ENCODE measurements around the gene TASOR.

TASOR gene

DNA sequence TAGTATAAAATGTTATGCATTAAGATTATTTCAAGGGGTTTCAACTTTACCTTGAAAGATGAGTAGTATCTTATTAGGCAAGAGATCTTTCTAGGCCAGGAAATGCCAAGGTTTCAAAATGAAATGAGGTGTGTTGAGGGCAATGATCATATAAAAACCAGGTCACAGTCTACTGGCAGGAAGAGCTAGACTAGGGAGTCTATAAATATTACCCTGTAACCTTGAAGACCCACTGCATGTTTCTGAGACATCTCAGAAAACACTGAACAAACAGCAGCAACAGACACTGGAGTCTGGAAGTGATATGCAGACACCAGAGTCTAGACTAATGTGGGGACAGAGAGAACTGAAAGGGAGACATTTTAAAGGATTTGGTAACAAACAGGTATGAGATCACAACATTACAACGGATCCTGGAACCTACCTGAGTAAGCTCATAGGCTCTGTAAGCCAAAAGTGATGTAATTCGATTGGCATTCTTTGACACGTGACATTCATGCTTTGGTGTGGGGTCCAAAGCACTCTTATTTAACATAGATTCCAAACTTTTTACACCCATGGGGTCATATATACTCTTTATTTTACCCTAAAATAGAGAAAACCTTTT is 15.0 kb downstream of the TASOR start:
- no peak for DNase-seq (ENCODE audit: low read depth)
- TF ChIP-seq, protein P1, sequence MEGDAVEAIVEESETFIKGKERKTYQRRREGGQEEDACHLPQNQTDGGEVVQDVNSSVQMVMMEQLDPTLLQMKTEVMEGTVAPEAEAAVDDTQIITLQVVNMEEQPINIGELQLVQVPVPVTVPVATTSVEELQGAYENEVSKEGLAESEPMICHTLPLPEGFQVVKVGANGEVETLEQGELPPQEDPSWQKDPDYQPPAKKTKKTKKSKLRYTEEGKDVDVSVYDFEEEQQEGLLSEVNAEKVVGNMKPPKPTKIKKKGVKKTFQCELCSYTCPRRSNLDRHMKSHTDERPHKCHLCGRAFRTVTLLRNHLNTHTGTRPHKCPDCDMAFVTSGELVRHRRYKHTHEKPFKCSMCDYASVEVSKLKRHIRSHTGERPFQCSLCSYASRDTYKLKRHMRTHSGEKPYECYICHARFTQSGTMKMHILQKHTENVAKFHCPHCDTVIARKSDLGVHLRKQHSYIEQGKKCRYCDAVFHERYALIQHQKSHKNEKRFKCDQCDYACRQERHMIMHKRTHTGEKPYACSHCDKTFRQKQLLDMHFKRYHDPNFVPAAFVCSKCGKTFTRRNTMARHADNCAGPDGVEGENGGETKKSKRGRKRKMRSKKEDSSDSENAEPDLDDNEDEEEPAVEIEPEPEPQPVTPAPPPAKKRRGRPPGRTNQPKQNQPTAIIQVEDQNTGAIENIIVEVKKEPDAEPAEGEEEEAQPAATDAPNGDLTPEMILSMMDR (IDR thresholded peaks at IDR 0.05; ENCODE audit: control insufficient read depth, insufficient read depth, low read depth, low read length, missing control alignments), result no peak
- H3K4me3 ChIP-seq (ENCODE audit: control insufficient read depth, low read depth, low read length), result no peak overlapping the region

DNA sequence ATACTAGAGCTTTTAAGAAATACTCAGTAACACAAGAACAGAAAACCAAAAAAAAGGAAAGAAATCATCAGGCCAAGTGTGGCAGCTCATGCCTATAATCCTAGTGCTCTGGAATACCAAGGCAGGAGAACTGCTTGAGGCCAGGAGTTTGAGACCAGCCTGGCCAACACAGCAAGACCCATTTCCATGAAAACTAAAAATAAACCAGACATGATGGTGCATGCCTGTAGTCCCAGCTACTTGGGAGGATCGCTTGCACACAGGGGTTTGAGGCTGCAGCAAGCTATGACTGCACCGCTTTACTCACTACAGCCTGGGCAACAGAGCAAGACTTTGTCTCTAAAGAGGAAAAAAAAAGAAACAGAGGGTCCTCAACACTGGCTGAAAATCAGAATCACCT is 18.2 kb downstream of the TASOR start:
- H3K4me3 ChIP-seq (ENCODE audit: control insufficient read depth, low read depth, low read length), result no peak overlapping the region
- TF ChIP-seq, protein P1 (IDR thresholded peaks at IDR 0.05; ENCODE audit: control insufficient read depth, insufficient read depth, low read depth, low read length, missing control alignments), result no peak
- no peak for DNase-seq (ENCODE audit: low read depth)

DNA sequence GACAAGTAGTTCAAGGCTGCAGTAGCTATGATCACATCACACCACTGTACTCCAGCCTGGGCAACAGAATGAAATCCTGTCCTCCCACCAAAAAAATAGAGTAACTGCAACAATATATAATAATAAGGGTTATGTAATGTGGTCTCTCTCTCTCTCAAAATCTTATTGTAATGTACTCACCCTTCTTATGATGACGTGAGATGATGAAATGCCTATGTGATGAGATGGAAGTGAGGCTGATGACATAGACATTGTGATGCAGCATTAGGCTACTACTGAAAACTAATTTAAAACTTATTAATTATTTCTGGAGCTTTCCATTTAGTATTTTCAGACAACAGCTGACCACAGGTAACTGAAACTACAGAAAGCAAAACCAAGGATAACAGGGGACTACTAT is 27.4 kb downstream of the TASOR start:
- no peak for DNase-seq (ENCODE audit: low read depth)
- TF ChIP-seq, protein P1 (IDR thresholded peaks at IDR 0.05; ENCODE audit: control insufficient read depth, insufficient read depth, low read depth, low read length, missing control alignments), result no peak
- H3K4me3 ChIP-seq (ENCODE audit: control insufficient read depth, low read depth, low read length), result no peak overlapping the region

DNA sequence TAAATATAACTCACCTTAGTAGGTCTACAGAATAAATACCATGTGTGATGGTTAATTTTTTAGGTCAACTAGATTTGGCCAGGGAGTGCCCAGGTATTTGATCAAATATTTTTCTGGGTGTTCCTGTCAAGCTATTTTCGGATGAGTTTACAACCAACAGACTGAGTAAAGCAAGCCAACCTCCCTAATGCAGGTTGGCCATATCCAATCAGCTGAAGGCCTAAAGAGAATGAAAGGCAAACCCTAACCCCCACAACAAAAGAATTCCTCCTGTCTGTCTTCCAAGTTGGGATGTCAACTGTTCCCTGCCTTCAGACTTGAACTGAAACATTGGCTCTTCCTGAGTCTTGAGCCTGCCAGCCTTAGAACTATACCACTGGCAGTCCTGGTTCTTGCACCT is 28.6 kb downstream of the TASOR start:
- TF ChIP-seq, protein P1 (IDR thresholded peaks at IDR 0.05; ENCODE audit: control insufficient read depth, insufficient read depth, low read depth, low read length, missing control alignments), result no peak
- H3K4me3 ChIP-seq (ENCODE audit: control insufficient read depth, low read depth, low read length), result no peak overlapping the region
- DNase-seq (ENCODE audit: low read depth), result no peak

DNA sequence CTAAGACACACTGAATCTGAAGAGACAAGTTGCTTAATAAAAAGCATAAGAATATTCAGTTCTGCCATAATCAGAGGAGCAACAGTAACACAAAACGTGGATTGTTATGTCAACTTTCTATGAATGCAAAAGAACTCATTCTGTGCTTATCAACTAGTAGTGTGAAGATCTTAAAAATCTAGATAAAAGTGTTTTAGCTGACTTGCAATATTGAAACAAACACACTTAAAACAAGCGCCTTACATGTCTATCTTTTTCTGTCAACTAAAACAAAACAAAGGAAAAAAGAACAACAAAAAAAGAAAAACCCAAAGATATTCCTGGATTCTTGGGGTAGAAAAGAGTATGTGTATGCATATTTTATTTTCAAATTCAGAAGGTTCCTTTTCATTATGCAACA is 37.7 kb downstream of the TASOR start:
- TF ChIP-seq, protein P1 (IDR thresholded peaks at IDR 0.05; ENCODE audit: control insufficient read depth, insufficient read depth, low read depth, low read length, missing control alignments), result no peak
- DNase-seq (ENCODE audit: low read depth), result no peak

DNA sequence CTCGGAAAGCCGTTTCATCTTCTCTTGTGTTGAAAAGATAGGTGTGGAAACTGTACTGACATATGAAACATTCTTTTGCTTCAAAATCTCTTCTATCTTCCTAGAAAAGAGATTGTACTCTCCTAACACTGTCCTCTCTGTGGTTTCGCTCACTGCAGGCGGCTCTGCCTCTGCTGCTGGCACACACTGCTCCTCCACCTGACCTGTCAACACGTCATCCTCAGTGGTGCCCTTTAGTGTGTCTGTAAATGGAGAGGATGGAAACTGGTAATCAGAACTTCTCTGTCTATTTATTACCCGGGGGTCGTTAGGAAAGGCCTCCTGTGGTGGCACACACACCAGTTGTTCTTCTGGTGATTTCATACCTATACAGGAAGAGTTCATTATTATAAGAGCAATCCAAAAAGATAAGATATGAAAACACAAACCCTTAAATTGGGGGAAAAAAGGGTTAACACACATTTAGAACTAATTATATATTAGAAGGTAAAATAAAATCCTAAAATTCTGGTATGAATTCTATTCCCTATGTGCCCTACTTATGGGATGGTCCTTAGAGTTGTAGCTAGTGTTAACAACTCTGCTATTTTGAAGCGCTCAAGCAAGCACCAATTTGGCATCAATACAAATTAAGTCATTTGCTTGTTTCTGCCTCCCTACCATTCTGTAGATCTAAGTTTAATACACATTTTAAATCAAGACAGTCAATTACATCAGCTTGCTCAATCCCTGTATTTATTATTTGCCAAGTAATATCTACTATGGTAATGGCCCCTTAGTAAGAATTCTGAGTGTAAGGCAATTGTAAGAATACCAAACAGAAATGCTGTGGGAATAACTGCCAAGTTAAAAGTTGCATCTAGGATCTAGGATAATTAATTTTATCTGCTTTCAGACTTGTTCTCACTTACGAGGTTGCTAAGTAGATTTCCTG is 49.2 kb downstream of the TASOR start:
- no peak overlapping the region for H3K4me3 ChIP-seq (ENCODE audit: control insufficient read depth, low read depth, low read length)
- TF ChIP-seq, protein P1 (IDR thresholded peaks at IDR 0.05; ENCODE audit: control insufficient read depth, insufficient read depth, low read depth, low read length, missing control alignments), result no peak
- no peak for DNase-seq (ENCODE audit: low read depth)

More for the DNA sequence above, 37.7 kb downstream of the TASOR start:
- no peak overlapping the region for H3K4me3 ChIP-seq (ENCODE audit: control insufficient read depth, low read depth, low read length)
